ENCODE measurements around the gene OTP. TPM values are rescaled to one million over a fixed set of nuclear protein-coding genes. Genes with fewer than 3 reads are reported as not detected.

OTP gene
- total RNA-seq, 1 experiment from 2014 or later: not detected

DNA sequence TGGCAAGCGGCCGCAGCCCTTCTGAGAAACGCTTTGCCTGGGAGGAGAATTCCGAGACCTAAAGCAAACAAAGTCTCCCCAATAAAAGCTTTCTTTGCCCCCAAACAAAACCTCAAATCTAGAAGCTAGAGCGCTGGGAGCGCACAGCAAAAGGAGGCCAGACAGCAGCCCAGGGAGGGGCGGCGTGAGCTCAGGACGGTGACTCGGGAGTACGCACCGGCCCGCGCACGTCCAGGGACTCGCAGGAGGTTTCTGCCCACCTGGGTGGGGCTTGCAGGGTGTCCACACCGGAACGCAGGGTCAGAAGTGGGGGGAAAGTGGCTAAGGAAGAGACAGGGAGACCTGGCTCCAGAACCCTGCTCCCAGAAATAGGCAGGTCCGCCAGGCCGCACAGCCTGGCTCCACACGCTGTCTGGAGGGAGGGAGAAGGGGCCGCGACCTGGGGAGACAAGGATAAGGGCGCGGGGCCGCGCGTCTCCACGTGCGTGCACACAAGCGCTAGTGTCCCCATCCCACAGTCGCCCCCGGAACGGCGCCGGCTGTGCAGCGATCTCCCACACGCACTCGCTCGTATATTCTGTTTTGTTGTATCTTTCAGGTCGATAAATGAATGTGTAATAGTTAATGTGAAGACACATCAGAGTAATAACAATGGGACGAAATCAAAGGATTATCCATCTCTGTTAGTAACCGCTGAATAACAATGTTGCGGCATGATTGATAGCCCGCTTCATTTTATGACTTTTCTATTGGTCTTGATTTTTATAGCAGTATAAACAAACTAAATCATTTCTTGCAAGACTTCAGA lies 2.3 kb upstream of the OTP start:
- no peak for DNase-seq (ENCODE audit: low spot score)

DNA sequence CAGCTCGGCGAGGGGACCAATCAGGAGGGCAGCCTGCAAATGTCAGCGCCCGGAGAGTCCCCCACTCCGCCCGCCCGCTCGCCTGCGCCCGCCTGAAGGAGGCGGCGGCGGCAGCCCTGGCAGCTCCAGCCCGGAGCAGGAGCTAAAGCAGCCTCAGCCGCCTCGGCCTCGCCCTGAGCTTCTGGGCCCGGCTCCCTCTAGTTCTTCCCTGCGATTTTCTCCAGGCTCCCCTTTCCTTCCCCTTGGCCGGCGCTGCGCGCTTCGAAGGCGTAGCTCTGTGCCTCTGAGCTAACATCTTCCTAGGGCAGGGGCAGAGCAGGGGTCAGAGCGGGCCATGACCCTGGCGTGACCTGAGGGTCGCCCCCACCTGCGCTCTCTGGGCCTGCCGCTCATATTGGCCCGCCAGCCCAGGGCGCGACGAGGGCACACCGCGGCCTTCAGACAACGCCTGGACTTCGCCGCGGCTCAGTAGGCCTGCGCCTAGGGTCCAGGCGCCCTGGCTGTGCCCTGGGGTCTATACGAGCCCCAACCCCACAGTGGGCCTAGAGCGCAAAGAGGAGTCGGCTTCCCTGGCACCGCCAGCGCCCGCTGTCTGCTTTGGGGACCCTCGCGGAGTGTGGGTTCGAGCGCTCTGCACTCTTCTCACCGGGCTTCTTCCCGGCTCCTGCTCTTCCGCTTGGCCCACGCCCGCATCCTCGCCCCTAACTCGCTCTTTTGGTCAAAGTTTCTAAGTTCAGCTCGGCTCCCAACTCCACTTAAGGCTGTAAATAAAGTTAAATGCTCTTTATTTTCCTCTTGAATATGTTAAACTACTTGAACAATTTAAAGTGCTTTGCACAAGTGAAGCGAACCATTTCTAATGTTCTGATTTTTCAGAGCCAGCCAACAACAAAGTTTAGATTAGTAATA lies 504 bp upstream of the OTP start:
- no peak for DNase-seq (ENCODE audit: low spot score)

DNA sequence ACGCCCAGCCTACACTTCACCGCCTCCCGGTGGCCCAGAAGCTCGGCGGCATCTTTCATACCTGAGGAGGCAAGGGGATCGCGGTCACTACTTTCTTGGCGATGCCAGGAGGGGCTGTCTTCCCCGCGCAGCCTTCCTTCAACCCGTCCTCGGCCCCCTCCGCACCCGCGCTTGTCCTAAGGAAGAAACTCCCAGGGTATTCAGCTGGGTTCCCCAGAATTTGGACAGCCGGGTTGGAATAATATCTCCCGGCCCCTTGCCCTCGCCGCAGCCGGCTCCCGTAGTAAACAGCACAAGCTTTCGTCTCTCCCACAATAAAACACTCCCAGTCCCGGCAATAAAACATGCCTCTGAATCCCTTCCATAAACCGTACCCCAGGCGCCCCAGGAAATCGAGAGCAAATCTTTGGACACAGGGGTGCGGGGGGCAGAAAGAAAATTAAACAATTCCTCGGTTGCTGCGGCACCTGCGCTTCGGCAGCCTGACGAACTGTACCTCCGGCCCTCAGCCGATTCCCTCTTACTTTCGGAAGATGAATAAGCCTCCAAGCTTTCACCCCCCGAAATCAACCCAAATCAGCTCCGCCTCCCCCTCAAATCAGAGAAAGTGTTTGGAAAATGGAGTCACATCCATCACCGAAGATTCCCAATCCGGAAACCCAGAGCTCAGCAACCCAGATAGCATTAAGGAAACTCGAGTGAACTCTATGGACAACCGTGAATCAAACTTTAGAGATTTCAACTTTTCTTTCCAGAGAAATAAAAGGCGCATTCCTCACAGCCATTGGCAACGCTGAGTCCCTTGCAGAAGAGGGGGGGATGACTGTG lies 1.1 kb downstream of the OTP start:
- no peak for DNase-seq (ENCODE audit: low spot score)

DNA sequence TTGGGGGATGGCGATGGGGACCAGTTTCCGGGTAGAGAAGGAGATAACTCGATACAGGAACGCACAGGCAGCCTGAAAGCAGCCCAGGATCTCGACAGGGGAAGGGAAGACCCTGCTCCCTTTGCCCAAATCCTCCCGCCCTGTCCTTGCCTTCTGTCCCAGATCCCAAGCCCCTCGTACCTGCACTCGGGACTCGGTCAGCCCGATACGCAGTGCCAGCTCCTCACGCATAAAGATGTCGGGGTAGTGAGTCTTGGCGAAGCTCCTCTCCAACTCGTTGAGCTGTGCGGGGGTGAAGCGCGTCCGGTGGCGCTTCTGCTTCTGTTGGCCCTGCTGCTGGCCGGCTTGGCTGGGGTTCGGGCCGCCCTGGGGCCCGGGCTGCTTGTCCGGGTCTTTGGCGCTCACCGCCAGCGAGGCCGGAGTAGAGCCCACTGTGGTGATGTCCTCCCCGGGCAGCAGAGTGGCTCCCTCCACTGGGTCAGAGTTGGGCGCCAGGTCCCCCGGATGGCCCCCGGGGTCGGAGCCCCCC lies 1.8 kb downstream of the OTP start:
- DNase-seq (ENCODE audit: low spot score): no peak

DNA sequence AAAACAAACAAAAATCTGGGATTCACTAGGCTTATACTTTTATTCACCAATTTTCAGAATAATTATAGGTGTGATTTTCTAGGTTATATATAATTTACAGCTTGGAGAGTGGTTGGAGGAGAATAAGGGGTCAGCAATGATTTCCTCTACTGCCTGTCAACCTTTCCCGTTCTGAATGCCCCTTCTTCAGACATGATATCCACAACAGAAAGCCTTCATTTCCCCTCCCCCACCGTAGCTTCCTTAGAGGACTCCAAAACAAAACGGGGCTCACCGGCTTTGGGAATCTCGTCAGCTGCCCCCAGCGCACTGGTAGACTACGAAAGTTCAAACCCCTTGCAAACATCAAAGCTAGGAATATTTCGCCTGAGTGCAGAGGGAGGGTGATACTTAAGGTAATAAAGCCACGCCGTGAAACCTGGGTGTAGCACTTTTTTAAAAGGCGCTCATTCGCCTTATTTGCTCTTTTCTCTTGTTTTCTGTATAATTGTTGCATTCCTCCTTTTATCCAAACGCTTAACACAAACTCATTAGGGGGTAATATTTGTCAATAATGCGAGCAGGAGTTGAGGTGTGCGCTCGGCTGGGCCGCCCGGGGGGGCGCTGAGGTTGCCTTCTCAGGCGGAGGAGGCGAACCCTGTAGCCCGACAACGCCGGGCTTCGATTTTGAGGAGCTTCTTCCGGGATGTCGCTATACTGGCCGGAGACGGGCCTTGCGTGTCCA lies 2.4 kb downstream of the OTP start:
- no peak for DNase-seq (ENCODE audit: low spot score)

DNA sequence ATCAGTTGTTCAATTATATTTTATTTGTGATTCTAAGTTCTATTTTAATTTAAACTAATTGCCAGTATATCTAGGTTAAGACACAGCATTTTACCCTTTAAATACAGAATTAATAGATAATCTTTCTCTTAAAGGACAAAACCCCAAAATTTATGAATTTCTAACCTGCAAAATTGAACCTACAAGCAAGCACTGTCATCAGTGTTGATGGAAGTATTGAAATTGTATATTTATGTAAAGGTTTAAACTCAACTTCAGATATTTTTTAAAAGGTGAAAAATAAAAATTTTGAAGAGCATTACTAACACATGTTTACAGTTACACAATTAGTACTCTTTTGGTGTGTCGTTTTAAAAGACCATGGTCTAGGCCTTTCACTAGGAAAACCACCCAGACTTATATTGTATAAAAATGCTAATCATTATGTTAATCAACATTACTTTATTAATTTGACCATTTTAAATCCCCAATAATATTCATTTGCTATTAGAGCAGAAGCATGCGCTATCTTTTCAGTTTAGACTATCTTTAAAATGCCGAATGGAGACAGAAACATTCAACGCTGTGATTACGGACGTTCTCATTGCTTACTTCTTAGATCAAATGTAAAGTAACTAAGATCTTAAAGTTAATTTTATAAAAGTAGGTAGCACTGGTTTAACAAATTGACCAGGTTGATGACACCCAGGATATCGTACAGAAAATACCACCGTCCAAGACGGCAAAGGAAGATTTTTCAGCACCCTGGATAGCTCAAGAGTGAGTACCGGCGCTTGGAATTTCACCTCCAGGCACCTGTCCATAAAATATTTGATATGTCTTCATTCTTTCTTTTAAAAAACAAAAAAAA lies 3.2 kb downstream of the OTP start:
- DNase-seq (ENCODE audit: low spot score): no peak

DNA sequence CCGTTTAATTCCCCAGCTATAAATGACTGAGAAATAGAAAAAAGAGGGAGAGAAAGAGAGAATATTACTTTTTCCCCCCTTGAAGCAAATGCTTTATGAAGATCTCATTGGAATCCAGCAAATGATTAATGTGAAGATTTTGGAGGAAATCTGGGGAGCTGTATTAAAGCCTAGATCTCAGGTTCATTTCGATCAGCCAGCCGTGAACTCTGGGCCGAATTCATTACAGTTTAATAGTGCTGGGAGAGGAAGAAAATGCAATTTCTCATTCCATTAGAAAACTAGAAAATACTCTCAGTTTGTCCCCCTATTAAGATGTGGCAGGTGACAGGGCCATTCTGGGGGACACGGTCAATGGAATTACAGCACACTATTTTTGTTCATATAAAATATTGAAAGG lies 4.8 kb downstream of the OTP start:
- DNase-seq (ENCODE audit: low spot score): no peak

DNA sequence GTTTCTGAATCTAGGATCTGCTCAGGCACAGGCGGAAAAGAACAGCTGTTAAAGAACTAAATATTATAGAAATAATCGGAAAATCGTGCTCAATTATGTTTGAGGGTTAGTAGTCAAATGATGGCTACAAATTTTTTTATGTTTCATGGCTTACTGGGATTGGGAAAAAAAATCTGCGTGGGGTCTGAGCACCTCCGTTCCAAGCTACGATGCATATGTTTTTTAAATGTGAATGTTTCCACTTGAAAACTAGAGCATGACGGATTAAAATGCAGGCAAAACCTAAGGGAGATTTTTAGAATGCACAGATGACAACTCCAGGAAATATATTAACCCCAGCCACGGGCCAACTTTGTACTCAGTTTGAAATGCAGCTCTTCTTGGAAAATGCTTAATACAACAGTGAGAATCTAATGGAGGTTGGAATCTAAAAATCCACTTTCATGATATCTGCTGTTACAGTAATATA lies 5.3 kb downstream of the OTP start:
- no peak for DNase-seq (ENCODE audit: low spot score)

DNA sequence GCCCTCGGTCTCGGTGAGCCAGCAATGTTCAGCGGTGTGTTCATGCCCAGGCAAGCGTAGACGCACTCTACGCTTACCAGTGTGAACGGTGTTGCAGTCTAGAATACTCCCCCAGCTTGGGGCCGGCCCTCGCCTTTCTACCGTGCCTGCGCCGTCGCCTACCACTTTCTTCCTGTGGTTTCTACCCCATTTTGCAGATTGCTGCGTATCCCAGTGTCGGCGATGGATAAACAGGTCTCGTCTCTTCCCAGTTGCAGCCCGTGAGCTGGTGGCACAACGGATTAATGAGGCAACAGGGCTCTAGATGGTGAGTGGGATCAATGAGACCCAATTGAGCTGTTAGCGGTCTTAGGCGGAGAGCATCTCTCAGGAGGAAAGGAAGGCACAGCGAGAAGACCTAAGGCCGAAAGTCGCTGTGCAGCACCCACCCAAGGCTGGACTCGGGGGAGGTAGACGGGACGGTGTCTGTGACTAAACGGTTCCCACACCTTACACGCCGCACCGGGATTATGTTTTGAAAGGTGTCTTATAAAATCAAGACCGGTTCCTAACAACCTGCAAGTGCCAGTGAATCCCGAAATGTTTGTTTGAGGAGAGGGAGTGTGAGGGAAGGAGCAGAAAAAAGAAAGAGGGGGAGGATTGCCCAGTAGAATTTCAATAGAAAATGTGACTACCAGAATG lies 5.8 kb downstream of the OTP start:
- no peak for DNase-seq (ENCODE audit: low spot score)

DNA sequence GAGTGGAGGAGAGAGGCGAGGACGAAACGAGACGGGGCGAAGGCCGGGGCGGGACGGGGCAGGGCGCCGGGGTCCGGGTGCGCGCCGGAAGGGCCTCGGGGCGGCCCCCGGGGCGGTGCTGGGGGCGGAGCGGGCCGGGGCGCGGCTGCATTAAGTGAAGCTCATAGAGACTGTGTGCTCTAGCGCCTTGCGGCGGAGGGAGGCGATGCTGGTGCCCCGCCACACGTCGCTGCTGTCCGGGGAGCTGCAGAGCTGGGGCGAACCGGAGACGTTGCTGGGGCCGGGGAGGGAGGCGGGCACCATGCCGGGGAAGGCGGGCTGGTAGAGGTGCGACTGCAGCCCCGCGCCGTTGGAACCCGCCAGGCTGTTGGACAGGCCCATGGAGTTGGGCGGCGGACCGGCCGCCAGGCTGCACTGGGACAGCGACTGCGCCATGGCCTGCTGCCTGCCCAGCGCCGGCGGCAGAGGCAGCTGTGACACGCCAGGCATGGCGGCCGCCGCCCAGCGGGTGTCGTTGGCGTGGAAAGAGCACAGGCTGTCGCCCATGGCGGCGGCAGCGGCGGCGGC lies 8.3 kb downstream of the OTP start:
- peak; percentile 63 for DNase-seq (ENCODE audit: low spot score)

DNA sequence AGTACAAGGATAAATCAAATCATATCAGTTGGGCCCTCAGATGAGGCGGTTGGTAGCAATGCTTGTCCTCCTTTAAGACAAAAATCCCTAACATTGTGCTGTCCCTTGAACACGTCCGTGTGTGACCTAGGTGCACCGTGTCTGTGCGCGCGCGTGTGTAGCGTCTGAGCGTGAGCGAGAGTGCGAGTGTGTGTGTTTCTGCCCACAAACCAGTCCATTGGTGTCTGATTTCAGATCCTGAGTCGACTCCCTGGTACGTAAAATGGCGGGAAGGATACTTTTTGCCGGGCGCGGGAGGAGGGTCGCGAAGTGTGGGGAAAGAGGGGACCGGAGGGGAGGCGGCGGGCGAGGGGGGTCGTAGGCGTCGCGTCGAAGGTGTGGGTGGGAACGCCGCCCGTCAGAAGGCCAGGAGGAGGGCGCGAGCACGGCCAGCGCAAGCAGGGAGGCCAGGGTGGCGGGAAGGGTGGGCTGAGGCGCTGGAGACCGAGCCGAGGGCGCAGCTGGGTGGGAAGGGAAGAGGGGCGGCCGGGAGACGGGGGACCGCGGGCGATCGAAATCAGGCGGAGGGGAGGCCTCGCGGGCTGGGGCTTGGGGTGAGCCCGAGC lies 8.9 kb downstream of the OTP start:
- DNase-seq (ENCODE audit: low spot score): no peak

DNA sequence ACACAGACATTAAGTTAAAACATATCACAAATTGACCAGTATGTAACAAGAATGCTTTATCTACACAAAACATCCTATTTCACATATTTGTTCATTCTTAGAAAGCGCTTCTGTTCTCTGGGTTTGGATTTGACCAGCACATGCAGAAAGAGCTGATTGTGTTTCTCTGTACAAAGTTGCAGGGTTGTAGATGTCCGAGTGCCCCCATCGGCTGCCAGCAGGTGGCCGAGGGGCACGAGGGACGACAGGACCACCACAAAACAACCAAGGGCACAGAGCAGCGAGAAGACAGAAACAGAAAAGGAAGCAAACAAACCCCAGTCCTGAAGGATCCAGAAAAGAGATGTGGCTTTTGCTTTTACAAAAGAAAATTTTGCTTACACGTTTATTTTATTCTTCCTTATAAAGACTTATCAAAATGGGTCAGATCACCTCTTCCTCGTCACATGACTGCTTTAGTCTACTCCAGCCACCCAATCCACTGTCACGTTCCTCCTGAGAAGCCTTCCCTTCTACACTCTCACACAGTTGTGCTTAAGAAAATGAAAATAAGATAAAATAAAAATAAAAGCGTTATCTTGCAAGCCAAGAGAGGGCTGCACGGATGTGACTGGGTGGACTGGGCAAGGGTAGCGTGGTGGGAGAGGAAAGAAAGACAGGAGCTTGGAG lies 9.5 kb downstream of the OTP start:
- DNase-seq (ENCODE audit: low spot score): no peak

DNA sequence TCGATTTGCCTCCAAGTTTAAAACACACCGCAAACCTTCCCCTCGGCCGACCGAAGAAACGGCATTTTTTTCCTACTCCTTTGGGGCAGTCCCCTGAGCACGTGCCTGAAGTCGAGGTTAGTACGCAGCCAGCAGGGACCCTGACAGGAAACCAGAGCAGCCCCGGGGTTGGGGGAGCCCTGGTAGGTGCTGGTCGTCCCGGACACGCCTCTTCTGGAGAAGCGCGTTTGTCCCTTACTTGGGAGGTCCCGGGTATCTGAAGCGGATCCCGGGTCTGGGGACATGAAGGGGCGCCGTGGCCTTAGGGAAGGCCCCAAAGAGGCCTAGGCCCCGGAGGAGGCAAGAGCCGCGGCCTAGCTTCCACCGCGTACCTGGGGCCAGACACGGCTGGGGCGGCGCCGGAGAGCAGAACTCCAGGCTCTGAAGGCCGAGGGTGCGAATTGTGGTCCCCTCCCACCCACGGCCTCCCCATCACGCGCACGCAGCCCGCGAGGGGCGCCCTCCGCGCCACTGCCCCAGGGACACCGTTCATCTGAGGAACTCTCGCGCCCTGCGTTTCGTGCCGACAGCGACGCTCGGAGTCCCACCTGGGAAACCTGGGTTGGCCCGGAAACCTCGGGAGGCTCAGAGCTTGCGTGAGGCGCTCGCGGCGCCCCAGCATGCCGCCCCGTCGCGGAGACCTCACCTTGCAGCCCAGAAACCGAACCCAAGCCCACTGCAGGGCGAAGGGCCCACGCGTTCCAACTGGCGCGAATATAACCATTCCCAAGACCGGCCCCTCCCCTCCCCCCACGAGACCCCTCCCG lies 10.4 kb downstream of the OTP start:
- no peak for DNase-seq (ENCODE audit: low spot score)

DNA sequence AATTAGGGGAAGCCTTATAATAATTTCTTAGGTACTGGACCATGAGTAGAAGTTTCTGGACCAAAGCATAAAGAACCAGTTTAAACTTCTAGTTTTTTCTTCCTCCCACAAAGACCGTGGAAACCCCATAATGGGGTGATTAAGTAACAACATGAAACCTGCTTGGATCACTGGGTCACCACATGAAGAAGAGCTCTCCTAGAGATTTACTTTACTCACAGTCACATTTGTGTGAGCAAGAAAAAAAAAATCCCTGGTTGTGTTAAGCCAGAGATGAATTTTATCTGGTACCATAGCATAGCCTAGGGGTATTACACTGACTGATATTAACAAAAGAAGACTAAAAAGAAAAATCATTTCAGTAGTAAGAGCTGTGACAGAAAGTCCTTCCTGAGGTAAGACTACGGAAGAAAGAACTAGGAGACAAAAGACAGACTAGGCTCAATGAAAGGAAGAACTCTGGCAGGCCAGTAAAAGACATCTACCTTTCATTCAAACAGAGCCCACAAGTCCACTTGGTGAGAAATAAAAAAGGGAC lies 15.2 kb downstream of the OTP start:
- DNase-seq (ENCODE audit: low spot score): no peak

DNA sequence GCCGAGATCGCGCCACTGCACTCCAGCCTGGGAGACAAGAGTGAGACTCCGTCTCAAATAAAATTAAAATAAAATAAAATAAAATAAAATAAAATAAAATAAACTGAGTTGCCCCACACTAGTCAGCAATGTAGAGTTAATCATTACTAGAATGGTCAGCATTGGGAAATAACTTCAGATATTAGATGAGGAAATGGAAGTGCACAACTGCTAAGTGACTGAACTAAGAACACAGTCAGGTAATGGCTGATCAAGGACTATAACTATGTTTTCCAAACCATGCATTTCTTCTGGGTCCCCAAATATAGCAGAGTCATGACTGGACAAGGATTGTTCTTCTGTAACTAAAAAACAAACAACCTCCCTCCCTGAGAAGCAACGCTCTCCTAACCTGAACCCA lies 17.1 kb downstream of the OTP start:
- DNase-seq (ENCODE audit: low spot score): no peak

DNA sequence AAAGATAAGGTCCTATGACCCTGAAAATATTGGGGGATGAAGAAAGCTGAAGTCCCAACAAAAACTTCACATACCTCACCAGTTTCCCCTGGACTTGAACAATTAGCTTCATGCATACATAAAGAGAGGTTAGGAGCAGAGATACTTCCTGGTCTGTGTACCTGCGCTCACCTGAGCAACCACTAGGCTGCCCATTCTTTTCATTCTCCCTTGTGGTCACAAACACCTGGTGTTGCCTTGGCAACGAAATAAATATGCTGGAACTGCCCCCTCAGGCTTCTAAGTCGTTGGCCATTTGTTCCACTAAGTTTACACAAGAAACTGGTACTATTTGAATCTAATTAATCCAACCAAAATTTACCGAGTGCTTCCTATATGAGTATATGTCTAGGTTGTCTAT lies 18.1 kb downstream of the OTP start:
- no peak for DNase-seq (ENCODE audit: low spot score)

DNA sequence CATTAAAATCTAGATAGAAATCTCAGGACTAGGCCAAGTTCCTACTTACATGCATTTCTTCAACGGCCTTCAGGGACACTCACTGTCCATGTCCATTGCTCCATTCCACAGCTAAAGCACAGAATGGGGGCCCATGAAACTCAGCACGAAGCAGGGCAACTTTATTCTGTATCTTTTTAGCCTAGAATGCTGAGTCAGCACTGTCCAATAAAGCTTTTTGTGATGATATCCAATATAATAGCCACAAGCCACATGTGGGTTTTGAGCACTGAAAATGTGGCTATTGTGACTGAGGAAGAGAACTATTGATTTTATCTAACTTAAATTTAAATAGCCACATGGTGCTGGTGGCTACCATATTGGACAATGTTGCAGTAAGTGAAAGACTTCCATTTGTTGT lies 21.6 kb downstream of the OTP start:
- DNase-seq (ENCODE audit: low spot score): no peak
